ENCODE results near the gene ACYP1. TPM values are rescaled to one million over a fixed set of nuclear protein-coding genes. Genes with fewer than 3 reads are reported as not detected.

ACYP1 gene
- total RNA-seq, 1 donor from 2014 or later = 66.1 TPM

DNA sequence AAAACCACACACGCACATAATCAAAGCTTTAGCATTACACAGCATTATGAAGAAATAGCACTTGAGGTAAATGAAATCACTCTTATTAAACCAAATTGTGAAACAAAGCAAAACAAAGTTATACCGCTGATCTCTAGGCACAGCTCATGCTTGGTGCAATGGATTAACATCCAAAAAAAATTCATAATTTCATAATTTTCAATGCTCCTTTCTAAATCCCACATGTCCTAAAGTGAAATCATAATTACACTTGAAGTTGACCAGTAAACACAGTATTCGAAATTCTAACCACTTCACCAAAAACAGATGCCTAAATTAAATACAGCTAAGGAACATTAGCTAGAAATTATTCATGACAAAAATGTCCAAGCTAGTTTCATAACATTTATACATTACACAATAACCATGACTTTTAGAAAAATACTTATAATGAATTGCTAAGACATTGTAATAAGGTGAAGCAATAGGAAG lies 14.1 kb downstream of the ACYP1 start:
- no peak for DNase-seq (ENCODE audit: low read depth)
- H3K4me3 ChIP-seq (ENCODE audit: low read depth, low read length) = no peak overlapping the region
- TF ChIP-seq, protein P1, sequence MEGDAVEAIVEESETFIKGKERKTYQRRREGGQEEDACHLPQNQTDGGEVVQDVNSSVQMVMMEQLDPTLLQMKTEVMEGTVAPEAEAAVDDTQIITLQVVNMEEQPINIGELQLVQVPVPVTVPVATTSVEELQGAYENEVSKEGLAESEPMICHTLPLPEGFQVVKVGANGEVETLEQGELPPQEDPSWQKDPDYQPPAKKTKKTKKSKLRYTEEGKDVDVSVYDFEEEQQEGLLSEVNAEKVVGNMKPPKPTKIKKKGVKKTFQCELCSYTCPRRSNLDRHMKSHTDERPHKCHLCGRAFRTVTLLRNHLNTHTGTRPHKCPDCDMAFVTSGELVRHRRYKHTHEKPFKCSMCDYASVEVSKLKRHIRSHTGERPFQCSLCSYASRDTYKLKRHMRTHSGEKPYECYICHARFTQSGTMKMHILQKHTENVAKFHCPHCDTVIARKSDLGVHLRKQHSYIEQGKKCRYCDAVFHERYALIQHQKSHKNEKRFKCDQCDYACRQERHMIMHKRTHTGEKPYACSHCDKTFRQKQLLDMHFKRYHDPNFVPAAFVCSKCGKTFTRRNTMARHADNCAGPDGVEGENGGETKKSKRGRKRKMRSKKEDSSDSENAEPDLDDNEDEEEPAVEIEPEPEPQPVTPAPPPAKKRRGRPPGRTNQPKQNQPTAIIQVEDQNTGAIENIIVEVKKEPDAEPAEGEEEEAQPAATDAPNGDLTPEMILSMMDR (conservative IDR thresholded peaks at IDR 0.05; ENCODE audit: low read depth, low read length) = no peak

DNA sequence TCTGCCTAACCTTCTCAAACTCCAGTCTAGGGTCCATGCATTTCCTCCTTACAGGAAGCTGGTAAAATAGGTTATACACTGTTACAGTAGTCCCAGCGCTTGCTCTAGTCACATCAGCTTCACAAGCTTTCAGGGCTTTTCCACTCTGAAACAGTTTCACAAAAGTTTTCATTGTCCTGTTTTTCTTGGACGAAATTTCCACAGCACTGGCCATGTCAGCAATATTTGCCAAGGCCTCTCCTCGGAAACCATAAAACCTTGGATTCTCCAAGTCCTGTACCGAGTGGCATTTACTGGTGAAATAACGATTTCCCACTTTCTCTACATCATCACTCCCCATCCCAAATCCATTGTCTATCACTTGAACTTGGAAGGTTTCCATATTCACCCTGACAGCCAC lies 14.7 kb downstream of the ACYP1 start:
- TF ChIP-seq, protein P1 (conservative IDR thresholded peaks at IDR 0.05; ENCODE audit: low read depth, low read length) = no peak
- H3K4me3 ChIP-seq (ENCODE audit: low read depth, low read length) = no peak overlapping the region
- no peak for DNase-seq (ENCODE audit: low read depth)

DNA sequence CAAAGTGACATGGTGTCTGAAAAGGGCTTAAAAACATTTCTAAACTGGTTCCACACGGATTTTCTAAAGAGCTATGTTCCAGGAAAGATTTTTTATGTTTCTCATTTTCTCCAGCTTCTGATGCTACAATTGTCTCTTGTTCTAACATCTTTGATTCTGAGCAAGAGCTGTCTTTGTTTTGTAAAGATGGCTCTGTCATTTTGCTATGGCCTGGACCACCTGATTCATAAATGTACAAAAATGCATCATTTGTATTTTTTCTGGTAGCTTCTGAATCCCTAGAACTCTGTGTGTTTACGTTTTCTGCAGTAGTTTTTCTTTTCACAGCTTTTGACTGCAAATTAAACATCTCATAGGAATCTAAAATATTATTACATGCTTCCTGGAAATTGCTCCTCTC lies 15.7 kb downstream of the ACYP1 start:
- TF ChIP-seq, protein P1 (conservative IDR thresholded peaks at IDR 0.05; ENCODE audit: low read depth, low read length) = no peak
- DNase-seq (ENCODE audit: low read depth) = no peak
- no peak overlapping the region for H3K4me3 ChIP-seq (ENCODE audit: low read depth, low read length)

DNA sequence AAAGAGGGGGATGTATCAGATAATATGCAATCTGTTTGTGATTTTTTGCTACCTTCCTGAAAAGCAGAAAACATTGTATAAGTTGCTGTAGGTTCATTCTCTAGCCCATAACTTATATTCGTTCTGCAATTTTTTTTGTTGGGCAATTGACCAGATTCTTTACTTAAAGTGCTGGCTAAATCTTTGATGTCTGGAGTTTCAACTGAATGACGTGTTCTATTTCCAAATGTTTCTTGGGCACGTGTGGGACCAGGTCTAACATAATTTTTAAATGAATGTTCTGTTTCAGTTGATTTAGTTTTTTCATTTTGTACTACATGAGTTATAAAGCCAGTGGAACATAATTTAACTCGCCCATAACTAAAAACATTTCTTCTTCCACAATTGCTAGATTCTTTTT lies 16.3 kb downstream of the ACYP1 start:
- TF ChIP-seq, protein P1 (conservative IDR thresholded peaks at IDR 0.05; ENCODE audit: low read depth, low read length) = no peak
- no peak for DNase-seq (ENCODE audit: low read depth)
- H3K4me3 ChIP-seq (ENCODE audit: low read depth, low read length) = no peak overlapping the region

DNA sequence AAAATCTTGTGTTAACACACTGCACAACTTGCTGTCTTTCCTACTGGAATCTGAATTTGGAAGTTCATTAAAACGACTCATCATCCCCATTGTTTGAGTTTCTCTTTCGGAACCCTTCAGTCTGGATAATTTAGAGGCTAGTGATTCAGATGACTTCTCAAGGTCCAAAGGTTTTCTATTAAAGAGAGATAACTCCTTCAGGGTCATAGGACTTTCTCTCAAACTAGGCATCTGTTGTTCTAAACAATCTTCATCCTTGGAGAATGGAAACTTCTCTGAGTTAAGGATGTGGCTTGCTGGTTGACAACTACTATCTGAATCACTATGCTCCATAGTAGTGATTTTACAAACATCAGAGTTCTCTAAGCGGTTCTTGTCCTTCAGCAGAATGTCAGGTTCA lies 16.9 kb downstream of the ACYP1 start:
- TF ChIP-seq, protein P1 (conservative IDR thresholded peaks at IDR 0.05; ENCODE audit: low read depth, low read length) = no peak
- DNase-seq (ENCODE audit: low read depth) = no peak

DNA sequence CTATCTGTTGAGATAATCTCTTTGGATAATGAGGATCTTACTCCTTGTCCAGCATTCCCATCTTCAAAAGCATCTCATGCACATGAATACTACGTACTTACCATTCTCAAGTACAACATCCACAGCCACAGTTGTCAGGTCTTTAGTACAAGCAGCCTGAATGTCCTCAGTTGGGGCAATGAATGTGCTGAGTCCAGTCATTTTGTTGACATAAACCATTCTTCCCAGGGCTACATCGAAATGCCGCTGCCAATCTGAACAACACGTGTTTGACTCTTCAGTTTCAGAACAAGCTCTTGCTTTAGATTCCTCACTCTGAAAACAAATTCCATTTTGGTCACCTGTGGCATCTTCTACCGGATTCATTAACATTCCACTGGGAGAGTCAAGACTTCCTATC lies 17.5 kb downstream of the ACYP1 start:
- TF ChIP-seq, protein P1 (conservative IDR thresholded peaks at IDR 0.05; ENCODE audit: low read depth, low read length) = no peak

More for the DNA sequence above, 16.9 kb downstream of the ACYP1 start:
- H3K4me3 ChIP-seq (ENCODE audit: low read depth, low read length) = no peak overlapping the region

DNA sequence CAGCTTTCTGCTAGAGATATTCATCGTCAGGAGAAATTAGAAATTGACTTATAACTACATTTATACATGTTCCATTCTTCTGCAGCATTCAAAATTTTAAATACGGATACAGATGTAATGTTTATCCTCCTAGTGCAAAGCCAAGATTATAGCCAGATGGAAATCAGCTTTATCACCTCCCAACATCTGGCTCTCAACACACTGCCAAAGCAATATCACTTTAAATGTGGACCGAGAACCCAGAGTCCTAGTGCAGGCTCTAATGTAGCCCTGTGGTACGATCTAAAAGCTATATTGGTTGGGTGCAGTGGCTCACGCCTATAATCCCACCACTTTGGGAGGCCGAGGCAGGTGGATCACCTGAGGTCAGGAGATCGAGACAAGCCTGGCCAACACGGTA lies 19.1 kb downstream of the ACYP1 start:
- DNase-seq (ENCODE audit: low read depth) = no peak
- H3K4me3 ChIP-seq (ENCODE audit: low read depth, low read length) = no peak overlapping the region
- TF ChIP-seq, protein P1 (conservative IDR thresholded peaks at IDR 0.05; ENCODE audit: low read depth, low read length) = no peak

More for the DNA sequence above, 17.5 kb downstream of the ACYP1 start:
- no peak overlapping the region for H3K4me3 ChIP-seq (ENCODE audit: low read depth, low read length)
- DNase-seq (ENCODE audit: low read depth) = no peak
